ENCODE results near the gene RAB40B. TPM values are rescaled to one million over a fixed set of nuclear protein-coding genes. Genes with fewer than 3 reads are reported as not detected.

RAB40B gene
- total RNA-seq, 1 donor from 2014 or later = 29.2 TPM

GRCh38 chr17:82667668-82668000, 30.9 kb downstream of the RAB40B start:
- H3K4me3 ChIP-seq = no peak overlapping the region
- no peaks in the 10 kb centered on the region for H3K36me3 ChIP-seq
- H3K4me1 ChIP-seq = peaks cover 5% of the 10 kb centered on the region
- DNase-seq (ENCODE audit: extremely low spot score in 2 of 2) = no peak
- intact Hi-C loops (cut with DNase I) = no loop called here
- H3K27ac ChIP-seq = no peak overlapping the region
- no peaks in the 10 kb centered on the region for H3K27me3 ChIP-seq
- no peaks in the 10 kb centered on the region for H3K9me3 ChIP-seq
- no peak for TF ChIP-seq POLR2AphosphoS5 (IDR thresholded peaks at IDR 0.05; ENCODE audit: insufficient read depth in 1 of 2, low read depth in 1 of 2)
- TF ChIP-seq CTCF (IDR thresholded peaks at IDR 0.05) = no peak

- H3K27ac ChIP-seq = no peak overlapping the region
- H3K27me3 ChIP-seq = no peaks in the 10 kb centered on the region
- peaks cover 0 to 5% of the 10 kb centered on the region in 2 donors for H3K36me3 ChIP-seq
- peaks cover 5% of the 10 kb centered on the region for H3K4me1 ChIP-seq
- DNase-seq (ENCODE audit: extremely low spot score in 2 of 2) = no peak
- H3K4me3 ChIP-seq = no peak overlapping the region
- TF ChIP-seq POLR2A (IDR thresholded peaks at IDR 0.05) (no peak), CTCF (IDR thresholded peaks at IDR 0.05) (no peak), POLR2AphosphoS5 (IDR thresholded peaks at IDR 0.05; ENCODE audit: insufficient read depth in 1 of 2, low read depth in 1 of 2) (no peak)
- intact Hi-C loops (cut with DNase I) = no loop called here
- H3K9me3 ChIP-seq = no peaks in the 10 kb centered on the region
Measured at GRCh38 chr17:82666931-82667667, 31.4 kb downstream of the RAB40B start.

GRCh38 chr17:82665891-82666290, 32.6 kb downstream of the RAB40B start:
- DNase-seq (ENCODE audit: extremely low spot score in 2 of 2) = no peak
- TF ChIP-seq CTCF (IDR thresholded peaks at IDR 0.05) (no peak), POLR2A (IDR thresholded peaks at IDR 0.05) (no peak), POLR2AphosphoS5 (IDR thresholded peaks at IDR 0.05; ENCODE audit: insufficient read depth in 1 of 2, low read depth in 1 of 2) (no peak)
- H3K27ac ChIP-seq = no peak overlapping the region
- intact Hi-C loops (cut with DNase I) = no loop called here
- no peak overlapping the region for H3K4me3 ChIP-seq
- no peaks in the 10 kb centered on the region for H3K9me3 ChIP-seq
- H3K27me3 ChIP-seq = no peaks in the 10 kb centered on the region
- H3K36me3 ChIP-seq = peaks cover 0 to 8% of the 10 kb centered on the region in 2 donors
- peaks cover 5% of the 10 kb centered on the region for H3K4me1 ChIP-seq

GRCh38 chr17:82665217-82665616, 33.3 kb downstream of the RAB40B start:
- Histone ChIP-seq H3K4me3 (no peak overlapping the region), H3K9me3 (no peaks in the 10 kb centered on the region), H3K4me1 (peaks cover 5% of the 10 kb centered on the region), H3K27me3 (no peaks in the 10 kb centered on the region), H3K27ac (no peak overlapping the region), H3K36me3 (peaks cover 0 to 8% of the 10 kb centered on the region in 2 donors)
- TF ChIP-seq POLR2A (IDR thresholded peaks at IDR 0.05) = no peak
- no peak for TF ChIP-seq POLR2AphosphoS5 (IDR thresholded peaks at IDR 0.05; ENCODE audit: insufficient read depth in 1 of 2, low read depth in 1 of 2)
- TF ChIP-seq CTCF (IDR thresholded peaks at IDR 0.05) = no peak
- no peak for DNase-seq (ENCODE audit: extremely low spot score in 2 of 2)
- intact Hi-C loops (cut with DNase I) = no loop called here

GRCh38 chr17:82664701-82665182, 33.8 kb downstream of the RAB40B start:
- no peaks in the 10 kb centered on the region for H3K9me3 ChIP-seq
- H3K27ac ChIP-seq = no peak overlapping the region
- intact Hi-C loops (cut with DNase I) = no loop called here
- no peak overlapping the region for H3K4me3 ChIP-seq
- peaks cover 0 to 8% of the 10 kb centered on the region in 2 donors for H3K36me3 ChIP-seq
- H3K27me3 ChIP-seq = no peaks in the 10 kb centered on the region
- DNase-seq (ENCODE audit: extremely low spot score in 2 of 2) = no peak
- peaks cover 5% of the 10 kb centered on the region for H3K4me1 ChIP-seq
- TF ChIP-seq CTCF (IDR thresholded peaks at IDR 0.05) (no peak), POLR2AphosphoS5 (IDR thresholded peaks at IDR 0.05; ENCODE audit: insufficient read depth in 1 of 2, low read depth in 1 of 2) (no peak), POLR2A (IDR thresholded peaks at IDR 0.05) (no peak)

Measured in vagina (tissue), 2 donors.